A549 (cell line): ENCODE results near the gene TASOR2.

ENCODE experiments used
- CTCF ChIP-seq: fragments of >200 bp; sonication (Bioruptor Twin); formaldehyde crosslinking; IDR thresholded peaks from 3 replicates; pipeline ENCODE4 v1.5.1; 2016
- ELK1 ChIP-seq: fragments of 150-350 bp; IDR thresholded peaks from 2 replicates; pipeline ENCODE4 v1.6.1; 2014; ENCODE audit warnings: low read depth, mild to moderate bottlenecking, low read length
- HES2 ChIP-seq: fragments of >200 bp; sonication (Bioruptor Twin); formaldehyde crosslinking; IDR thresholded peaks from 2 replicates; pipeline ENCODE4 v1.6.1; 2016
- JUN ChIP-seq, 2 experiments: fragments of >200 bp; sonication (Bioruptor Twin); formaldehyde crosslinking; IDR thresholded peaks; 2 replicates in 1 of 2; 3 replicates in 1 of 2; pipeline ENCODE4 v1.6.1; 2016 to 2017
- POLR2A ChIP-seq: IDR thresholded peaks from 2 replicates; pipeline ENCODE4 v1.6.1; 2012; ENCODE audit warnings: mild to moderate bottlenecking, low read length
- RFX5 ChIP-seq: fragments of 450-650 bp; IDR thresholded peaks from 2 replicates; pipeline ENCODE4 v1.7.1; 2014; ENCODE audit warnings: antibody characterized with exemption, mild to moderate bottlenecking, moderate library complexity
- SMC3 ChIP-seq: fragments of >200 bp; sonication (Bioruptor Twin); formaldehyde crosslinking; IDR thresholded peaks from 3 replicates; pipeline ENCODE4 v1.6.1; 2018; ENCODE audit warnings: inconsistent platforms

- TF ChIP-seq ELK1 (no peak), POLR2A (no peak), SMC3 (no peak), JUN (IDR thresholded peaks at IDR 0.05) (no peak), CTCF (no peak), HES2 (no peak), RFX5 (no peak)
These were observed 30.4 kb upstream of the TASOR2 start for GRCh38 chr10:5654218-5654755.
